ENCODE results near the gene GLP1R. TPM values are rescaled to one million over a fixed set of nuclear protein-coding genes. Genes with fewer than 3 reads are reported as not detected.
A peak's percentile ranks its signal among the peaks of the same experiment; 100 is the strongest.

The GLP1R gene
- total RNA-seq, 1 experiment from 2014 or later, result not detected

DNA sequence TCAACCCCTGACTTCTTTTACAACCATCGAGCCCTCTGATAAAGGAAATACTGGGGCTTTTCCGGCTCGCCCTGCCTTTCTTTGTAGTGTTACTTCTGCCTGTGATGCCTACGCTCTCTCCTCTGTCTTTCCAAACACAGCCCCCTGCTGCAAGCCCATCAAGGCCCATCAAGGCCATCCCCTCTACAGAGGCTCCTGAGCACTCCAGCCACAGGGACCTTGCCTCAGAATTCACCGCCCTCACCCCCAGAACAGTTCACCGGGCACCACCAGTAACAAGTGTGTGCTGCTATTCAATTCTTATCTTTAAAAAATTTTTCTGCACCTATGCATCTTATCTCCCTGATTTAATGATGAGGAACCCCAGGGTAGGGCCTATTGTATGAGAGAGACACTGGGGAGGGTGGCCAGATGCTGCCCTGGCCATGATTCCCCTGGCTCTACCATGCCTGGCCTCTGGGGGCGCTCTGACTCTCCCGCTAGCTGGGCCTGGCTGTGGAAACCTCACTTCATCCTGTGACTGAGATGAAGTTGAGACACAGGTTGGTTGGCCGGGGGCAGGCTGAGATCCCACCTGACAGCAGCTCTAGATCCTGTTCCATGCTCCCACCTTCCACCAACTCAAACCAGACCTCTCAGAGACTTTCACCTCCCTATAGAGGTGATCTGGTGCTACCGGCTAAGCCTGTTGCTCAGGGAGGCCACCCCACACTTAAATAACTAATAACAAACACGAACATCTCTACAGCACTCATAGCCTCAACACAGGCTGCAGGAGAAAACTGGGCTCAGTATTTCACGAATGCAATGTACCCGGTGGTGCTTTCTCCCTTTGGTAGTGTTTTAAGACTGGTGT lies 19.2 kb upstream of the GLP1R start:
- peak; percentile 35 for DNase-seq (ENCODE audit: low spot score)
- ChIA-PET POLR2A (ENCODE audit: low non-redundant PET) (no interaction called here), CTCF (no interaction called here)
- Histone ChIP-seq H3K27me3 (replicated peaks; ENCODE audit: insufficient read depth, low read depth, low read length, poor library complexity) (peaks cover 18% of the 10 kb centered on the region), H3K36me3 (ENCODE audit: insufficient read depth, low read length, poor library complexity, severe bottlenecking) (no peaks in the 10 kb centered on the region), H3K4me3 (ENCODE audit: low read depth, low read length, poor library complexity, severe bottlenecking) (no peak overlapping the region), H3K27ac (ENCODE audit: low read depth, low read length, poor library complexity, severe bottlenecking) (no peak overlapping the region), H3K9me3 (ENCODE audit: low read depth, low read length, poor library complexity, severe bottlenecking) (no peaks in the 10 kb centered on the region), H3K4me1 (ENCODE audit: insufficient read depth, low read length, poor library complexity, severe bottlenecking) (no peaks in the 10 kb centered on the region)
- intact Hi-C loops (cut with micrococcal nuclease; ENCODE audit: unreplicated experiment), result no loop called here
- no peak for TF ChIP-seq EZH2 (IDR thresholded peaks at IDR 0.05; ENCODE audit: borderline replicate concordance, low read depth, low read length, poor library complexity, severe bottlenecking)
- TF ChIP-seq, protein P1, sequence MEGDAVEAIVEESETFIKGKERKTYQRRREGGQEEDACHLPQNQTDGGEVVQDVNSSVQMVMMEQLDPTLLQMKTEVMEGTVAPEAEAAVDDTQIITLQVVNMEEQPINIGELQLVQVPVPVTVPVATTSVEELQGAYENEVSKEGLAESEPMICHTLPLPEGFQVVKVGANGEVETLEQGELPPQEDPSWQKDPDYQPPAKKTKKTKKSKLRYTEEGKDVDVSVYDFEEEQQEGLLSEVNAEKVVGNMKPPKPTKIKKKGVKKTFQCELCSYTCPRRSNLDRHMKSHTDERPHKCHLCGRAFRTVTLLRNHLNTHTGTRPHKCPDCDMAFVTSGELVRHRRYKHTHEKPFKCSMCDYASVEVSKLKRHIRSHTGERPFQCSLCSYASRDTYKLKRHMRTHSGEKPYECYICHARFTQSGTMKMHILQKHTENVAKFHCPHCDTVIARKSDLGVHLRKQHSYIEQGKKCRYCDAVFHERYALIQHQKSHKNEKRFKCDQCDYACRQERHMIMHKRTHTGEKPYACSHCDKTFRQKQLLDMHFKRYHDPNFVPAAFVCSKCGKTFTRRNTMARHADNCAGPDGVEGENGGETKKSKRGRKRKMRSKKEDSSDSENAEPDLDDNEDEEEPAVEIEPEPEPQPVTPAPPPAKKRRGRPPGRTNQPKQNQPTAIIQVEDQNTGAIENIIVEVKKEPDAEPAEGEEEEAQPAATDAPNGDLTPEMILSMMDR (conservative IDR thresholded peaks at IDR 0.05; ENCODE audit: low read depth, low read length), result peak; percentile 87
- no TSS peak for BruUV-seq (replicated peaks)

DNA sequence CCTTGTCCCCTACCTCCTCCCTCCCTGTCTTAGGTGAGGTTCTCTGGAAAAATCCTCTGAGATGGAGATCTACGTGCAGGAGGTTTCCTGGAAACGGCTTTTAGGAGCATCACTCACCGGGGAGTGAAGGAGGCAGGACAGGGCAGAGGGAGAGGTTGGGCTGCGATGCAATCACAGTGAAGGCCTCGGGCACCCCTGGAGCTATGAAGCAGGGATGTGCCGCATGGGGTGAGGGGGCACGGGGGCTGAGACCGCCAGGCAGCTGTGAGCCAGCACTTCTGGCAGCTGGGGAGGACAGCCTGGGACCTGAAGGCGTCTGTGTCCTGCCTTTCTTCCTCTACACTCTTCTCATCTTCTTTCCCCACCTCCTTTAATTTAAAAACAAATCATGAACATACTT lies 12.9 kb upstream of the GLP1R start:
- DNase-seq (ENCODE audit: low spot score), result no peak
- Histone ChIP-seq H3K4me1 (ENCODE audit: insufficient read depth, low read length, poor library complexity, severe bottlenecking) (no peaks in the 10 kb centered on the region), H3K27ac (ENCODE audit: low read depth, low read length, poor library complexity, severe bottlenecking) (no peak overlapping the region), H3K4me3 (ENCODE audit: low read depth, low read length, poor library complexity, severe bottlenecking) (no peak overlapping the region), H3K36me3 (ENCODE audit: insufficient read depth, low read length, poor library complexity, severe bottlenecking) (no peaks in the 10 kb centered on the region), H3K27me3 (replicated peaks; ENCODE audit: insufficient read depth, low read depth, low read length, poor library complexity) (peaks cover 38% of the 10 kb centered on the region), H3K9me3 (ENCODE audit: low read depth, low read length, poor library complexity, severe bottlenecking) (no peaks in the 10 kb centered on the region)
- intact Hi-C loops (cut with micrococcal nuclease; ENCODE audit: unreplicated experiment), result no loop called here
- CTCF ChIA-PET, result no interaction called here
- BruUV-seq (replicated peaks), result no TSS peak
- no peak for TF ChIP-seq EZH2 (IDR thresholded peaks at IDR 0.05; ENCODE audit: borderline replicate concordance, low read depth, low read length, poor library complexity, severe bottlenecking)
- TF ChIP-seq, protein P1 (conservative IDR thresholded peaks at IDR 0.05; ENCODE audit: low read depth, low read length), result no peak
- POLR2A ChIA-PET (ENCODE audit: low non-redundant PET), result no interaction called here

DNA sequence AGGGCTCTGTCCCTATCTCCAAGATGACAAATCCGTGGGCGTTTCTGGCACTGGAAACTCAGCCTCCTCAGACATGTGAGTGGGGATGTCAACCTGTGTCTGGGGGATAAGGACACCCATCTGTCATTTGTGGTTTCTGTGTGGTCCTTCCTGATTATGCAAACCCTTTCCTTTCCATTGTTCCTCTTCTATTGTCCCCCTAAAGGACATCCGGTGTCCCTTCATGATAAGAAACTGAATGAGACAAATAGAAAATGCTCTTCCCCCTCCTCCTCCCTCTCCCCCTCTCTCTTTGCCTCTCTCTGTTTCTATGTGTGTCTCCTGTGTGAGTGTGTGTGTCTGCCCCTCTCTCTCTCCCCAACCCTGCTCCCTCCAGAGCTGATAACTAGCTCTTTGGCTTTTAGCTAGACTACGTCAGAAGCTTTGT lies 11.5 kb upstream of the GLP1R start:
- peak; percentile 46 for DNase-seq (ENCODE audit: low spot score)
- TF ChIP-seq EZH2 (IDR thresholded peaks at IDR 0.05; ENCODE audit: borderline replicate concordance, low read depth, low read length, poor library complexity, severe bottlenecking), result no peak
- TF ChIP-seq, protein P1 (conservative IDR thresholded peaks at IDR 0.05; ENCODE audit: low read depth, low read length), result no peak
- CTCF ChIA-PET, result interaction anchor here (0.7 kb wide), 1 partner anchor 938 kb away, joined by 3 read pairs; no protein-coding TSS in a partner anchor
- intact Hi-C loops (cut with micrococcal nuclease; ENCODE audit: unreplicated experiment), result no loop called here
- POLR2A ChIA-PET (ENCODE audit: low non-redundant PET), result no interaction called here
- Histone ChIP-seq H3K36me3 (ENCODE audit: insufficient read depth, low read length, poor library complexity, severe bottlenecking) (no peaks in the 10 kb centered on the region), H3K4me1 (ENCODE audit: insufficient read depth, low read length, poor library complexity, severe bottlenecking) (no peaks in the 10 kb centered on the region), H3K27ac (ENCODE audit: low read depth, low read length, poor library complexity, severe bottlenecking) (no peak overlapping the region), H3K4me3 (ENCODE audit: low read depth, low read length, poor library complexity, severe bottlenecking) (no peak overlapping the region), H3K27me3 (replicated peaks; ENCODE audit: insufficient read depth, low read depth, low read length, poor library complexity) (peaks cover 30% of the 10 kb centered on the region), H3K9me3 (ENCODE audit: low read depth, low read length, poor library complexity, severe bottlenecking) (no peaks in the 10 kb centered on the region)
- BruUV-seq (replicated peaks), result no TSS peak
